ENCODE results near the gene MICU1. TPM values are rescaled to one million over a fixed set of nuclear protein-coding genes. Genes with fewer than 3 reads are reported as not detected.
A peak's percentile ranks its signal among the peaks of the same experiment; 100 is the strongest.

Gene MICU1
- total RNA-seq, 1 donor from 2014 or later: 28.7 TPM

DNA sequence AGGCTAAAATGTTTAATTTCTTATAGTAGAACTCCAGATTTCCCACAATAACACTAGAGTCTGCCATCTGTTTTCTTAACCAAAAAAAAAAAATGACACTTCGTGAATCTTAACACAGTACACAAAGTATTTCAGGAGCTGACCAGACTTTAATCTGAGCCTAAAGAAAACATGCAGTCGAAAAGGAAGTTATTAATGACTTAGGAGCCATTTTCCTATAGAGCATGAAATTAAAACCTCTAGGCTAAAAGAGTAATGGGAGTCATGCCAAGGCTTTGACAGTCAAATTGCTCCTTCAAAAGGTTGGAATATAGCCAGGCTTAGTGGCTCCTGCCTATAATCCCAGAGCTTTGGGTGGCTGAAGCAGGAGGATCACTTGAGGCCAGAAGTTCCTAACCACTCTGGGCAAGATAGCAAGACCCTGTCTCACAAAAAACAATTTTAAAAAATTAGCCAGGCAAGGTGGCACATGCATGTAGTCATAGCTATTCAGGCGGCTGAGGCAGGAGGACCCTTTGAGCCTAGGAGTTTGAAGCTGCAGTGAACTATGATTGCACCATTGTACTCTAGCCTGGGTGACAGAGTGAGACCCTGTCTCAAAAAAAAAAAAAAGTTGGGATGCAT is 13.6 kb downstream of the MICU1 start:
- TF ChIP-seq, protein P1, sequence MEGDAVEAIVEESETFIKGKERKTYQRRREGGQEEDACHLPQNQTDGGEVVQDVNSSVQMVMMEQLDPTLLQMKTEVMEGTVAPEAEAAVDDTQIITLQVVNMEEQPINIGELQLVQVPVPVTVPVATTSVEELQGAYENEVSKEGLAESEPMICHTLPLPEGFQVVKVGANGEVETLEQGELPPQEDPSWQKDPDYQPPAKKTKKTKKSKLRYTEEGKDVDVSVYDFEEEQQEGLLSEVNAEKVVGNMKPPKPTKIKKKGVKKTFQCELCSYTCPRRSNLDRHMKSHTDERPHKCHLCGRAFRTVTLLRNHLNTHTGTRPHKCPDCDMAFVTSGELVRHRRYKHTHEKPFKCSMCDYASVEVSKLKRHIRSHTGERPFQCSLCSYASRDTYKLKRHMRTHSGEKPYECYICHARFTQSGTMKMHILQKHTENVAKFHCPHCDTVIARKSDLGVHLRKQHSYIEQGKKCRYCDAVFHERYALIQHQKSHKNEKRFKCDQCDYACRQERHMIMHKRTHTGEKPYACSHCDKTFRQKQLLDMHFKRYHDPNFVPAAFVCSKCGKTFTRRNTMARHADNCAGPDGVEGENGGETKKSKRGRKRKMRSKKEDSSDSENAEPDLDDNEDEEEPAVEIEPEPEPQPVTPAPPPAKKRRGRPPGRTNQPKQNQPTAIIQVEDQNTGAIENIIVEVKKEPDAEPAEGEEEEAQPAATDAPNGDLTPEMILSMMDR (IDR thresholded peaks at IDR 0.05; ENCODE audit: insufficient read depth, low read depth, low read length): no peak
- Histone ChIP-seq H3K27ac (ENCODE audit: low read depth, low read length) (no peak overlapping the region), H4K20me1 (ENCODE audit: insufficient read depth, low read length) (peaks cover 25% of the 10 kb centered on the region), H2AFZ (ENCODE audit: low read depth, low read length) (no peak overlapping the region), H3K4me3 (ENCODE audit: insufficient read depth, low read depth, low read length) (no peak overlapping the region), H3K4me1 (ENCODE audit: insufficient read depth, low read length) (no peaks in the 10 kb centered on the region), H3K27me3 (ENCODE audit: insufficient read depth, low read length) (no peaks in the 10 kb centered on the region), H3K79me2 (ENCODE audit: insufficient read depth, low read length) (peaks cover 28% of the 10 kb centered on the region), H3K36me3 (ENCODE audit: insufficient read depth, low read length) (no peaks in the 10 kb centered on the region), H3K9ac (ENCODE audit: low read length) (no peak overlapping the region), H3K4me2 (ENCODE audit: low read length) (no peak overlapping the region), H3K9me3 (ENCODE audit: insufficient read depth, low read depth, low read length) (no peaks in the 10 kb centered on the region)
- H3K4me3 Mint-ChIP-seq (ENCODE audit: unreplicated experiment): no peak overlapping the region
- H3K27ac Mint-ChIP-seq (ENCODE audit: unreplicated experiment): no peak overlapping the region
- H3K27me3 Mint-ChIP-seq (ENCODE audit: low read depth, unreplicated experiment): no peaks in the 10 kb centered on the region
- DNase-seq (ENCODE audit: low read depth) (no peak), FAIRE-seq (no peak)
- H3K4me1 Mint-ChIP-seq (ENCODE audit: low read depth, unreplicated experiment): no peaks in the 10 kb centered on the region
- H3K9me3 Mint-ChIP-seq (ENCODE audit: unreplicated experiment): peaks cover 1% of the 10 kb centered on the region
- H3K36me3 Mint-ChIP-seq (ENCODE audit: low read depth, unreplicated experiment): peaks cover 4% of the 10 kb centered on the region

DNA sequence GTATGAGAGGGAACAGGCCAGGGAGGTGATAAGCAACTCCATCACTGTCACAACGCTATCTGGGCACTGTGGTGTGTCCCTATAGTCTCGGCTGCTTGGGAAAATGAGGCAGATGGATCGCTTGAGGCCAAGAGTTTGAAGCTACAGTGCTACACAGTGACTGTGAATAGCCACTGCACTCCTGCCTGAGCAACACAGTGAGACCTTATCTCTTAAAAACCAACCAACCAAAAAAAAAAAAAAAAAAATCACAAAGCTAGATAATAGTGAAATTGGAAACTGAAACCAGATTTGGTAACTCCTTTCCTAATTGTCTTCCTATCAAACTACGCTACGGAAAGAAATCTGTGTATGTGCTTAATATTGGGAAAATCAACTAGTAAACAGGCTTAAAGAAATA is 14.1 kb downstream of the MICU1 start:
- Mint-ChIP-seq H3K36me3 (ENCODE audit: low read depth, unreplicated experiment) (peaks cover 4% of the 10 kb centered on the region), H3K27me3 (ENCODE audit: low read depth, unreplicated experiment) (no peaks in the 10 kb centered on the region), H3K4me3 (ENCODE audit: unreplicated experiment) (no peak overlapping the region), H3K4me1 (ENCODE audit: low read depth, unreplicated experiment) (no peaks in the 10 kb centered on the region), H3K9me3 (ENCODE audit: unreplicated experiment) (peaks cover 1% of the 10 kb centered on the region), H3K27ac (ENCODE audit: unreplicated experiment) (no peak overlapping the region)
- DNase-seq (ENCODE audit: low read depth): peak; percentile 27
- Histone ChIP-seq H3K36me3 (ENCODE audit: insufficient read depth, low read length) (no peaks in the 10 kb centered on the region), H2AFZ (ENCODE audit: low read depth, low read length) (no peak overlapping the region), H4K20me1 (ENCODE audit: insufficient read depth, low read length) (peaks cover 24% of the 10 kb centered on the region), H3K4me1 (ENCODE audit: insufficient read depth, low read length) (no peaks in the 10 kb centered on the region), H3K27me3 (ENCODE audit: insufficient read depth, low read length) (no peaks in the 10 kb centered on the region), H3K9me3 (ENCODE audit: insufficient read depth, low read depth, low read length) (no peaks in the 10 kb centered on the region), H3K79me2 (ENCODE audit: insufficient read depth, low read length) (peaks cover 27% of the 10 kb centered on the region), H3K4me3 (ENCODE audit: insufficient read depth, low read depth, low read length) (no peak overlapping the region), H3K27ac (ENCODE audit: low read depth, low read length) (no peak overlapping the region), H3K4me2 (ENCODE audit: low read length) (no peak overlapping the region), H3K9ac (ENCODE audit: low read length) (no peak overlapping the region)
- TF ChIP-seq, protein P1 (IDR thresholded peaks at IDR 0.05; ENCODE audit: insufficient read depth, low read depth, low read length): no peak
- TF ChIP-seq EZH2 (IDR thresholded peaks at IDR 0.05; ENCODE audit: insufficient read depth, low read length): no peak
- no peak for FAIRE-seq

DNA sequence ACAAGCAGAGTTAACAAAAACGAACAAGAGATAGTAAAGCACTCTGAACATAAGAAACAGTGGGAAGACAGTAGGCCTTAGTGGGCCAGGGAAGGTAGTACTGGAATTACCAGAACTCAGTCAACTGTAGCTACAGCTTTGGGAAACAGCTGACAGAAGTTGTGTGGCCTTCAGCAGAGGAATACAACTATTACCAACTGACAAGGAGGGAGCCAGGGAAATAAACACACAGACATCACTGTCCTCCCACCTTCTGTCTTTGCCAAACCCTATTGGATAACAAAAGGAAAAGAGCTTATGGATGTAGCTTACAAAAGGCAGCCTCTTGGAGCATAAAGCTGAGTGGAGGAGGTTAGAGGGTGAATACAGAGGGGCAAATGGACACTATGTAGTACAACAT is 15.4 kb downstream of the MICU1 start:
- DNase-seq (ENCODE audit: low read depth) (no peak), FAIRE-seq (no peak)
- Histone ChIP-seq H3K4me2 (ENCODE audit: low read length) (no peak overlapping the region), H3K9ac (ENCODE audit: low read length) (no peak overlapping the region), H3K27ac (ENCODE audit: low read depth, low read length) (no peak overlapping the region), H2AFZ (ENCODE audit: low read depth, low read length) (no peak overlapping the region), H4K20me1 (ENCODE audit: insufficient read depth, low read length) (peaks cover 24% of the 10 kb centered on the region), H3K79me2 (ENCODE audit: insufficient read depth, low read length) (peaks cover 27% of the 10 kb centered on the region), H3K27me3 (ENCODE audit: insufficient read depth, low read length) (no peaks in the 10 kb centered on the region), H3K9me3 (ENCODE audit: insufficient read depth, low read depth, low read length) (no peaks in the 10 kb centered on the region), H3K4me1 (ENCODE audit: insufficient read depth, low read length) (no peaks in the 10 kb centered on the region), H3K36me3 (ENCODE audit: insufficient read depth, low read length) (no peaks in the 10 kb centered on the region), H3K4me3 (ENCODE audit: insufficient read depth, low read depth, low read length) (no peak overlapping the region)
- no peaks in the 10 kb centered on the region for H3K4me1 Mint-ChIP-seq (ENCODE audit: low read depth, unreplicated experiment)
- H3K36me3 Mint-ChIP-seq (ENCODE audit: low read depth, unreplicated experiment): peaks cover 4% of the 10 kb centered on the region
- no peak overlapping the region for H3K4me3 Mint-ChIP-seq (ENCODE audit: unreplicated experiment)
- H3K9me3 Mint-ChIP-seq (ENCODE audit: unreplicated experiment): peaks cover 1% of the 10 kb centered on the region
- no peak for TF ChIP-seq EZH2 (IDR thresholded peaks at IDR 0.05; ENCODE audit: insufficient read depth, low read length)
- TF ChIP-seq, protein P1 (IDR thresholded peaks at IDR 0.05; ENCODE audit: insufficient read depth, low read depth, low read length): no peak
- H3K27me3 Mint-ChIP-seq (ENCODE audit: low read depth, unreplicated experiment): no peaks in the 10 kb centered on the region
- H3K27ac Mint-ChIP-seq (ENCODE audit: unreplicated experiment): no peak overlapping the region

Data from astrocyte (in vitro differentiated cells and primary cell).